ENCODE results near the gene SCLY.

Gene SCLY

DNA sequence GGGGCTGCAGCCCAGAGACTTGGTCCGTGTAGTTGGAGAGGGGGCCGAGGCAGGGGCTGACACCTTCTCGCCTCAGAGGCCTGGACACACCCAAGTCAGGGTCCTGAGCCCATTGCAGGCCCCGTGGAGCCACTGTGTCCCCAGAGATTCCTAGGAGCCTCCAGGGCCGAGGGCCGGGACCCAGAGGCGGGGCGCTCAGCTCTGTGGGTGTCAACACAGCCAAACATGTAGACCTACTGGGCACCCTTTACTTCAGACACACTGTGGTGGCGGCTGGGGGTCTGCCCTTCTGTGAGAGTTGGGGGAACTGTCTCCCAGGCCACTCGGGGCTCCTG, 38.9 kb downstream of the SCLY start:
- Histone ChIP-seq H3K27ac (ENCODE audit: extremely low read depth, low read depth, low read length) (no peak overlapping the region), H3K4me1 (ENCODE audit: control insufficient read depth, insufficient read depth, low read length) (no peaks in the 10 kb centered on the region), H3K36me3 (ENCODE audit: control insufficient read depth in 2 of 2, insufficient read depth in 1 of 2, low read length in 2 of 2) (peaks cover 0 to 3% of the 10 kb centered on the region in 2 experiments; a peak in 1 of 3 replicates), H3K4me3 (ENCODE audit: low read depth, low read length) (no peak overlapping the region), H3K9me3 (ENCODE audit: control insufficient read depth, insufficient read depth, low read depth, low read length) (no peaks in the 10 kb centered on the region)
- ChIA-PET POLR2A (interaction anchor here (2.1 kb wide), 1 partner anchor 39 kb away, joined by 12 read pairs; the partner anchor contains the start of gene SCLY), CTCF (interaction anchor here (0.7 kb wide), 1 partner anchor 149 kb away, joined by 3 read pairs; no protein-coding TSS in a partner anchor)
- TF ChIP-seq KLF1 (tag by site-specific recombination; IDR thresholded peaks at IDR 0.05) (no peak), ZNF670 (tag by site-specific recombination; IDR thresholded peaks at IDR 0.05; ENCODE audit: low read depth) (no peak), ZNF214 (tag by site-specific recombination; IDR thresholded peaks at IDR 0.05; ENCODE audit: borderline replicate concordance) (no peak), HOXA7 (CRISPR knock-in tag; IDR thresholded peaks at IDR 0.05; ENCODE audit: borderline replicate concordance) (no peak), ZNF560 (tag by site-specific recombination; IDR thresholded peaks at IDR 0.05; ENCODE audit: borderline replicate concordance) (no peak), ZSCAN23 (tag by site-specific recombination; IDR thresholded peaks at IDR 0.05) (no peak), ZNF473 (tag by site-specific recombination; IDR thresholded peaks at IDR 0.05) (no peak), ZSCAN30 (tag by site-specific recombination; IDR thresholded peaks at IDR 0.05) (no peak)
- TF ChIP-seq, protein P1, sequence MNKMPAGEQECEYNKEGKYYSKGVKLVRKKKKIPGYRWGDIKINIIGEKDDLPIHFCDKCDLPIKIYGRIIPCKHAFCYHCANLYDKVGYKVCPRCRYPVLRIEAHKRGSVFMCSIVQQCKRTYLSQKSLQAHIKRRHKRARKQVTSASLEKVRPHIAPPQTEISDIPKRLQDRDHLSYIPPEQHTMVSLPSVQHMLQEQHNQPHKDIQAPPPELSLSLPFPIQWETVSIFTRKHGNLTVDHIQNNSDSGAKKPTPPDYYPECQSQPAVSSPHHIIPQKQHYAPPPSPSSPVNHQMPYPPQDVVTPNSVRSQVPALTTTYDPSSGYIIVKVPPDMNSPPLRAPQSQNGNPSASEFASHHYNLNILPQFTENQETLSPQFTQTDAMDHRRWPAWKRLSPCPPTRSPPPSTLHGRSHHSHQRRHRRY (tag by site-specific recombination; IDR thresholded peaks at IDR 0.05): no peak
- TF ChIP-seq, protein P2, sequence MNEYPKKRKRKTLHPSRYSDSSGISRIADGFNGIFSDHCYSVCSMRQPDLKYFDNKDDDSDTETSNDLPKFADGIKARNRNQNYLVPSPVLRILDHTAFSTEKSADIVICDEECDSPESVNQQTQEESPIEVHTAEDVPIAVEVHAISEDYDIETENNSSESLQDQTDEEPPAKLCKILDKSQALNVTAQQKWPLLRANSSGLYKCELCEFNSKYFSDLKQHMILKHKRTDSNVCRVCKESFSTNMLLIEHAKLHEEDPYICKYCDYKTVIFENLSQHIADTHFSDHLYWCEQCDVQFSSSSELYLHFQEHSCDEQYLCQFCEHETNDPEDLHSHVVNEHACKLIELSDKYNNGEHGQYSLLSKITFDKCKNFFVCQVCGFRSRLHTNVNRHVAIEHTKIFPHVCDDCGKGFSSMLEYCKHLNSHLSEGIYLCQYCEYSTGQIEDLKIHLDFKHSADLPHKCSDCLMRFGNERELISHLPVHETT (tag by site-specific recombination; IDR thresholded peaks at IDR 0.05): no peak

DNA sequence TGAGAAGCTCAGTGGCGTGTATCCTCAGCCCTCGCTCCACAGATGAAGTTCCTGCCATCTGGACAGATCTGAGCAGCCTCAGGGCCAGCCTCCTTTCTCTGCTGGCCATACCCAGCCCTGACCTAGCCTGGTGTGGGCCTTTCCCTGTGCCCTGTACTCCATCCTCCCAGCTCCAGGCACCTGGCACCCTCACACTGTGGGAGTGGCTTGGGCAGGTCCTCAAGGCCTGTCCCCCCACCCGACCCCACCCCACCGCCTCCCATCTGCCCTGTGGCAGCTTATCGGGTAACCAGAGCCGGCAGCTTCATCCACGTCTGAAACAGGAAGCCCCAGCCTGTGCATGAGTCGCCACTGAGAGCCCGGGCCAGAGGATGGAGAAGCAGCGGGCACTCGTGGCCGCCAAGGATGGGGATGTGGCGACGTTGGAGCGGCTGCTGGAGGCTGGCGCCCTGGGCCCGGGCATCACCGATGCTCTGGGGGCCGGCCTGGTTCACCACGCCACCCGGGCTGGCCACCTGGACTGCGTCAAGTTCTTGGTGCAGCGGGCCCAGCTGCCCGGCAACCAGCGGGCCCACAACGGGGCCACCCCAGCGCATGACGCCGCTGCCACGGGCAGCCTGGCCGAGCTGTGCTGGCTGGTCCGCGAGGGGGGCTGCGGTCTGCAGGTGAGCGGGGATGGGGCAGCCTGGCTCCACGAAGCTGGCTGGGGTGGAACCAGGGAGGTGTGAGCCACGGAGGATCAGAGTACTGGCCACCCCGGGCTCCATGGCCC, 39.4 kb downstream of the SCLY start, which contains the start of gene ESPNL:
TSS of gene ESPNL (plus strand) at position 292 of the 772 bp plus-strand sequence. CDS start at position 372, 80 bp downstream.
- CTCF ChIA-PET: interaction anchor here (0.5 to 0.6 kb wide), 2 partner anchors 42 to 90 kb away, joined by 3 read pairs; no protein-coding TSS in a partner anchor
- H3K36me3 ChIP-seq (ENCODE audit: control insufficient read depth in 2 of 2, insufficient read depth in 1 of 2, low read length in 2 of 2): peaks cover 0 to 3% of the 10 kb centered on the region in 2 experiments; a peak in 1 of 3 replicates
- H3K4me3 ChIP-seq (ENCODE audit: low read depth, low read length): no peak within 1 kb of the TSS
- no peaks in the 10 kb centered on the region for H3K4me1 ChIP-seq (ENCODE audit: control insufficient read depth, insufficient read depth, low read length)
- TF ChIP-seq KLF1 (tag by site-specific recombination; IDR thresholded peaks at IDR 0.05): 0 out of 2 replicates have a peak, but pooled peaks have one; percentile 11
- no peak for TF ChIP-seq ZBTB1 (tag by site-specific recombination; IDR thresholded peaks at IDR 0.05)
- no peak within 1 kb of the TSS for H3K27ac ChIP-seq (ENCODE audit: extremely low read depth, low read depth, low read length)
- POLR2A ChIA-PET: interaction anchor here (2.1 kb wide), 1 partner anchor 39 kb away, joined by 12 read pairs; the partner anchor contains the start of gene SCLY
- no peaks in the 10 kb centered on the region for H3K9me3 ChIP-seq (ENCODE audit: control insufficient read depth, insufficient read depth, low read depth, low read length)

DNA sequence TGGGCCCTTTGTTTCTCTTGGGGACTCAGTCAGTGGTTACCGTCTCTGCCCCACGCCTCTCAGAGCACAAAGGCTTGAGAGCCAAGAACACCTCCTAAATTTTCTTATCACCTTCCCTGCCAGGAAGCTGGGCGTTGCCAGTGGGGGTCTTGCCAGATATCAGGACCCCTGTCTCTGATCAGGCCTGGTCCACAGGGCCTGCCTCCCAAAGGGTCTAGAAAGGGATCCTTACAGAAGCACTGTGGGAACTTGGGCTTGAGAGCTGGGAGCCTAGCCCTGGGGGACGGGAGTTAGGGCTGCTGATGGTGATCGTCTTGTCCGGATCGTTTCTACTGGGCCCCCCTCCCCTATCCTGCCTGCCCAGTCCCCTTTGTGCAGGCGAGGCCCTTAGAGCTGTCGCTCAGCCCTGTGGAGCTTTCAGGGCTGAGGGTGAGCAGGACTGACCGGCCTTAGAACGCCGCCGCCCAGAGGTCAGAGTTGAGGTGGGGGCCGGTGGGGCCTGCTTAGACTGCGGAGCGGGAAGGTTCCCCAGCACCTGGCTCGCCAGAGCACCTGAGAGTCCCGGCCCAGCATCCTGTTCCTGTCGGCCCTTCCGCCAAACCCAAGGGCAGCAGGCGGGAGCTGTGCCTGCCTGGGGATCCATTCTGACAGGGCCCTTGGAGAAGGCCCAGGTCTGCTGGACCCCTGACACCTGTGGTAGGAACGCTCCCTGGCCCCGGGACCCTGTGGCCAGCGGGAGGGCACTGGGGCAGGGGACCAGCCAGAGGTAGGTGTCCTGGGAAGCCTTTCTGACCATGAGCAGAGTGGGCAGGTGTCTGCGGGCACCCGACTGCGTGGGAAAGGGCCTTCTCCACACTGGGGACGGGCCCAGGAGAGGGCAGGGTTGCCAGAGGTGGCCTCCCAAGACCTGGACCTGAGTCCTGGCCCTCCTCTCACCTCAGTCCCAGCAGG, 40.3 kb downstream of the SCLY start:
- H3K4me3 ChIP-seq (ENCODE audit: low read depth, low read length): no peak overlapping the region
- H3K27ac ChIP-seq (ENCODE audit: extremely low read depth, low read depth, low read length): no peak overlapping the region
- ChIA-PET CTCF (interaction anchor here (0.5 to 0.9 kb wide), 4 partner anchors 12 to 185 kb away, joined by 3 to 4 read pairs (median 3); no protein-coding TSS in a partner anchor), POLR2A (no interaction called here)
- no peaks in the 10 kb centered on the region for H3K36me3 ChIP-seq (ENCODE audit: control insufficient read depth in 2 of 2, insufficient read depth in 1 of 2, low read length in 2 of 2)
- no peaks in the 10 kb centered on the region for H3K9me3 ChIP-seq (ENCODE audit: control insufficient read depth, insufficient read depth, low read depth, low read length)
- no peaks in the 10 kb centered on the region for H3K4me1 ChIP-seq (ENCODE audit: control insufficient read depth, insufficient read depth, low read length)
- TF ChIP-seq, protein P3, sequence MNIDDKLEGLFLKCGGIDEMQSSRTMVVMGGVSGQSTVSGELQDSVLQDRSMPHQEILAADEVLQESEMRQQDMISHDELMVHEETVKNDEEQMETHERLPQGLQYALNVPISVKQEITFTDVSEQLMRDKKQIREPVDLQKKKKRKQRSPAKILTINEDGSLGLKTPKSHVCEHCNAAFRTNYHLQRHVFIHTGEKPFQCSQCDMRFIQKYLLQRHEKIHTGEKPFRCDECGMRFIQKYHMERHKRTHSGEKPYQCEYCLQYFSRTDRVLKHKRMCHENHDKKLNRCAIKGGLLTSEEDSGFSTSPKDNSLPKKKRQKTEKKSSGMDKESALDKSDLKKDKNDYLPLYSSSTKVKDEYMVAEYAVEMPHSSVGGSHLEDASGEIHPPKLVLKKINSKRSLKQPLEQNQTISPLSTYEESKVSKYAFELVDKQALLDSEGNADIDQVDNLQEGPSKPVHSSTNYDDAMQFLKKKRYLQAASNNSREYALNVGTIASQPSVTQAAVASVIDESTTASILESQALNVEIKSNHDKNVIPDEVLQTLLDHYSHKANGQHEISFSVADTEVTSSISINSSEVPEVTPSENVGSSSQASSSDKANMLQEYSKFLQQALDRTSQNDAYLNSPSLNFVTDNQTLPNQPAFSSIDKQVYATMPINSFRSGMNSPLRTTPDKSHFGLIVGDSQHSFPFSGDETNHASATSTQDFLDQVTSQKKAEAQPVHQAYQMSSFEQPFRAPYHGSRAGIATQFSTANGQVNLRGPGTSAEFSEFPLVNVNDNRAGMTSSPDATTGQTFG (tag by site-specific recombination; IDR thresholded peaks at IDR 0.05; ENCODE audit: borderline replicate concordance): no peak
- no peak for TF ChIP-seq KLF10 (tag by site-specific recombination; IDR thresholded peaks at IDR 0.05)
- TF ChIP-seq ZNF521 (tag by site-specific recombination; IDR thresholded peaks at IDR 0.05): no peak
- no peak for TF ChIP-seq ZBTB20 (tag by site-specific recombination; IDR thresholded peaks at IDR 0.05)
- TF ChIP-seq ZNF133 (tag by site-specific recombination; IDR thresholded peaks at IDR 0.05): no peak
- TF ChIP-seq ZNF426 (tag by site-specific recombination; IDR thresholded peaks at IDR 0.05): no peak
- TF ChIP-seq ZNF433 (tag by site-specific recombination; IDR thresholded peaks at IDR 0.05; ENCODE audit: low read depth): no peak
- no peak for TF ChIP-seq ZNF132 (tag by site-specific recombination; IDR thresholded peaks at IDR 0.05; ENCODE audit: borderline replicate concordance)
- TF ChIP-seq, protein P4, sequence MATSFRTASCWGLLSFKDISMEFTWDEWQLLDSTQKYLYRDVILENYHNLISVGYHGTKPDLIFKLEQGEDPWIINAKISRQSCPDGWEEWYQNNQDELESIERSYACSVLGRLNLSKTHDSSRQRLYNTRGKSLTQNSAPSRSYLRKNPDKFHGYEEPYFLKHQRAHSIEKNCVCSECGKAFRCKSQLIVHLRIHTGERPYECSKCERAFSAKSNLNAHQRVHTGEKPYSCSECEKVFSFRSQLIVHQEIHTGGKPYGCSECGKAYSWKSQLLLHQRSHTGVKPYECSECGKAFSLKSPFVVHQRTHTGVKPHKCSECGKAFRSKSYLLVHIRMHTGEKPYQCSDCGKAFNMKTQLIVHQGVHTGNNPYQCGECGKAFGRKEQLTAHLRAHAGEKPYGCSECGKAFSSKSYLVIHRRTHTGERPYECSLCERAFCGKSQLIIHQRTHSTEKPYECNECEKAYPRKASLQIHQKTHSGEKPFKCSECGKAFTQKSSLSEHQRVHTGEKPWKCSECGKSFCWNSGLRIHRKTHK (tag by site-specific recombination; IDR thresholded peaks at IDR 0.05): no peak
- no peak for TF ChIP-seq FEZF1 (tag by site-specific recombination; IDR thresholded peaks at IDR 0.05)
- TF ChIP-seq ZNF837 (tag by site-specific recombination; IDR thresholded peaks at IDR 0.05): no peak
